ENCODE results near the gene PRAME. TPM values are rescaled to one million over a fixed set of nuclear protein-coding genes. Genes with fewer than 3 reads are reported as not detected.
"Not testable (repeated sequence)": the region's sequence is repeated elsewhere in the genome, so short reads cannot be mapped to it uniquely, and the experiment has no call there.

PRAME gene
- total RNA-seq, 1 experiment from 2014 or later: 17.1 TPM

DNA sequence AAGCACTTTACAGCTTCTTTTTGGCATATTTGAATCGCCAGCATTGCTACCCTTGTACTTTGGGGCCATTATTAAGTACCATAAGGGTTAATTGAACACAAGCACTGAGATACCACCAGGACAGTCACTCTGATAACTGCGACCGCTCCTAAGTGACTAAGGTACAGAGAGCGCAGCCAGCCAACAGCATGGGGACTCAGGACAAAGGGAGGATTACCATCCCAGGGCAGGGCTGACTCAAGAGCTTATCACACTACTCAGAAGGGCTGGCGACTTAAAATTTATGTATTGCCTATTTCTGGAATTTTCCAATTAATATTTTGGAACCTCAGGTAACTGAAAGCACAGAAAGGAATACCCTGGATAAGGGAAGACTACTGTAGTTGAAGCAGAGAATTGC, 39.5 kb downstream of the PRAME start:
- POLR2A ChIA-PET (ENCODE audit: unreplicated experiment): no interaction called here
- H3K79me2 ChIP-seq (ENCODE audit: low read length): no peaks in the 10 kb centered on the region
- no peaks in the 10 kb centered on the region for H3K9me2 ChIP-seq (replicated peaks; ENCODE audit: low read length)
- H3K4me3 ChIP-seq (ENCODE audit: low read length): no peak overlapping the region
- no peaks in the 10 kb centered on the region for H3F3A ChIP-seq (ENCODE audit: low read length, unreplicated experiment)
- H2AFZ ChIP-seq (ENCODE audit: low read length): no peak overlapping the region
- ATAC-seq (no peak), DNase-seq (no peak)
- H3K9me3 ChIP-seq (ENCODE audit: low read length): no peaks in the 10 kb centered on the region
- TF ChIP-seq EZH2 (IDR thresholded peaks at IDR 0.05; ENCODE audit: low read length, unreplicated experiment): no peak
- TF ChIP-seq EZH2phosphoT487 (IDR thresholded peaks at IDR 0.05; ENCODE audit: borderline replicate concordance, low read length): no peak
- no peak overlapping the region for H3K4me2 ChIP-seq (ENCODE audit: low read length)
- intact Hi-C loops (cut with micrococcal nuclease): no loop called here
- BruUV-seq (replicated peaks): no TSS peak
- H3K9ac ChIP-seq (ENCODE audit: low read length): no peak overlapping the region
- no peaks in the 10 kb centered on the region for H3K36me3 ChIP-seq (ENCODE audit: low read depth, low read length)
- no peak overlapping the region for H3K27ac ChIP-seq (ENCODE audit: low read length)
- H4K20me1 ChIP-seq (ENCODE audit: low read length): no peaks in the 10 kb centered on the region
- H3K4me1 ChIP-seq (ENCODE audit: insufficient read depth, low read length): no peaks in the 10 kb centered on the region
- CTCF ChIA-PET: no interaction called here
- peaks cover 8% of the 10 kb centered on the region; the same call in 1 of the 2 replicates for H3K27me3 ChIP-seq (ENCODE audit: low read length)

DNA sequence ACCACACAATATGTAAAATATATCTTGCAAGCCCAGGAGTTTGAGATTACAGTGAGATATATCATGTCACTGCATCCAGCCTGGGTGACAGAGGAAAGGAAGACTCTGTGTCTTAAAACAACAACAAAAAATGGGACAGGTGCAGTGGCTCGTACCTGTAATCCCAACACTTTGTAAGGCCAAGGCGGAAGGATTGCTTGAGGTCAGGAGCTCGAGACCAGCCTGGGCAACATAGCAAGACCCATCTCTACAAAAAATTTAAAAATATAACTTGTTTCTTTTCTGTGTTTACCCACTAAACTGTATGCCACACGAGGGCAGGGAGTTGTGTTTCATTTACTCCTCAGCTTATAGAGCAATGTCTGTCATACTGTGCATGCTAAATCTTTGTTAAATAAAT, 42.1 kb downstream of the PRAME start:
- H3K4me2 ChIP-seq (ENCODE audit: low read length): no peak overlapping the region
- no peak overlapping the region for H3K27ac ChIP-seq (ENCODE audit: low read length)
- no peak for TF ChIP-seq EZH2 (IDR thresholded peaks at IDR 0.05; ENCODE audit: low read length, unreplicated experiment)
- TF ChIP-seq, protein P1, sequence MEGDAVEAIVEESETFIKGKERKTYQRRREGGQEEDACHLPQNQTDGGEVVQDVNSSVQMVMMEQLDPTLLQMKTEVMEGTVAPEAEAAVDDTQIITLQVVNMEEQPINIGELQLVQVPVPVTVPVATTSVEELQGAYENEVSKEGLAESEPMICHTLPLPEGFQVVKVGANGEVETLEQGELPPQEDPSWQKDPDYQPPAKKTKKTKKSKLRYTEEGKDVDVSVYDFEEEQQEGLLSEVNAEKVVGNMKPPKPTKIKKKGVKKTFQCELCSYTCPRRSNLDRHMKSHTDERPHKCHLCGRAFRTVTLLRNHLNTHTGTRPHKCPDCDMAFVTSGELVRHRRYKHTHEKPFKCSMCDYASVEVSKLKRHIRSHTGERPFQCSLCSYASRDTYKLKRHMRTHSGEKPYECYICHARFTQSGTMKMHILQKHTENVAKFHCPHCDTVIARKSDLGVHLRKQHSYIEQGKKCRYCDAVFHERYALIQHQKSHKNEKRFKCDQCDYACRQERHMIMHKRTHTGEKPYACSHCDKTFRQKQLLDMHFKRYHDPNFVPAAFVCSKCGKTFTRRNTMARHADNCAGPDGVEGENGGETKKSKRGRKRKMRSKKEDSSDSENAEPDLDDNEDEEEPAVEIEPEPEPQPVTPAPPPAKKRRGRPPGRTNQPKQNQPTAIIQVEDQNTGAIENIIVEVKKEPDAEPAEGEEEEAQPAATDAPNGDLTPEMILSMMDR (conservative IDR thresholded peaks at IDR 0.05; ENCODE audit: low read depth, low read length): no peak
- intact Hi-C loops (cut with micrococcal nuclease): no loop called here
- H3K4me3 ChIP-seq (ENCODE audit: low read length): no peak overlapping the region
- POLR2A ChIA-PET (ENCODE audit: unreplicated experiment): no interaction called here
- no peaks in the 10 kb centered on the region for H3K79me2 ChIP-seq (ENCODE audit: low read length)
- H3K4me1 ChIP-seq (ENCODE audit: insufficient read depth, low read length): no peaks in the 10 kb centered on the region
- H3K36me3 ChIP-seq (ENCODE audit: low read depth, low read length): no peaks in the 10 kb centered on the region
- H4K20me1 ChIP-seq (ENCODE audit: low read length): no peaks in the 10 kb centered on the region
- peaks cover 10% of the 10 kb centered on the region; the same call in 1 of the 2 replicates for H3K27me3 ChIP-seq (ENCODE audit: low read length)
- DNase-seq (no peak), ATAC-seq (no peak)
- H2AFZ ChIP-seq (ENCODE audit: low read length): no peak overlapping the region
- no peaks in the 10 kb centered on the region for H3F3A ChIP-seq (ENCODE audit: low read length, unreplicated experiment)
- no peaks in the 10 kb centered on the region for H3K9me2 ChIP-seq (replicated peaks; ENCODE audit: low read length)
- no peak overlapping the region for H3K9ac ChIP-seq (ENCODE audit: low read length)
- CTCF ChIA-PET: no interaction called here
- no peaks in the 10 kb centered on the region for H3K9me3 ChIP-seq (ENCODE audit: low read length)
- no TSS peak for BruUV-seq (replicated peaks)

DNA sequence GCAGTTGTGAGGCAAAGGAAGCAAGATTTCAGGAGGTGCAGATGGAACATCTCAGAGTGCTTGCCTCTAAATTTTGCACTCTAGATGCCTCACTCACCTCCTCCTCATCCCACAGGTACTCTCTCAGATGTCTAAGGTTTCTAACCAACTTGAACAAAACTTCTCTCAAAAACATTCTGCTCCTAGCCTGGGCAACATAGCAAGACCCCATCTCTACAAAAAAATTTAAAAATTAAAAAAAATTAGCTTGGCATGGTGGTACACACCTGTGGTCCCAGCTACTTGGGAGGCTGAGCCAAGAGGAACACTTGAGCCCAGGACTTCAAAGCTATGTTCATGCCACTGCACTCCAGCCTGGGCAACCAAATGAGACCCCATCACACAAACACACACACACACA, 43.2 kb downstream of the PRAME start:
- POLR2A ChIA-PET (ENCODE audit: unreplicated experiment): no interaction called here
- Histone ChIP-seq H3K27ac (ENCODE audit: low read length) (no peak overlapping the region), H3K9me2 (replicated peaks; ENCODE audit: low read length) (no peaks in the 10 kb centered on the region), H3K79me2 (ENCODE audit: low read length) (no peaks in the 10 kb centered on the region), H3K4me2 (ENCODE audit: low read length) (no peak overlapping the region), H4K20me1 (ENCODE audit: low read length) (no peaks in the 10 kb centered on the region), H3K27me3 (ENCODE audit: low read length) (peaks cover 10% of the 10 kb centered on the region; the same call in 1 of the 2 replicates), H3K36me3 (ENCODE audit: low read depth, low read length) (no peaks in the 10 kb centered on the region), H3K4me1 (ENCODE audit: insufficient read depth, low read length) (no peaks in the 10 kb centered on the region), H3K9ac (ENCODE audit: low read length) (no peak overlapping the region), H3K9me3 (ENCODE audit: low read length) (no peaks in the 10 kb centered on the region), H3K4me3 (ENCODE audit: low read length) (no peak overlapping the region), H3F3A (ENCODE audit: low read length, unreplicated experiment) (no peaks in the 10 kb centered on the region), H2AFZ (ENCODE audit: low read length) (no peak overlapping the region)
- TF ChIP-seq, protein P1 (conservative IDR thresholded peaks at IDR 0.05; ENCODE audit: low read depth, low read length): no peak
- no peak for DNase-seq
- CTCF ChIA-PET: no interaction called here
- intact Hi-C loops (cut with micrococcal nuclease): no loop called here
- no TSS peak for BruUV-seq (replicated peaks)
- ATAC-seq: no peak

DNA sequence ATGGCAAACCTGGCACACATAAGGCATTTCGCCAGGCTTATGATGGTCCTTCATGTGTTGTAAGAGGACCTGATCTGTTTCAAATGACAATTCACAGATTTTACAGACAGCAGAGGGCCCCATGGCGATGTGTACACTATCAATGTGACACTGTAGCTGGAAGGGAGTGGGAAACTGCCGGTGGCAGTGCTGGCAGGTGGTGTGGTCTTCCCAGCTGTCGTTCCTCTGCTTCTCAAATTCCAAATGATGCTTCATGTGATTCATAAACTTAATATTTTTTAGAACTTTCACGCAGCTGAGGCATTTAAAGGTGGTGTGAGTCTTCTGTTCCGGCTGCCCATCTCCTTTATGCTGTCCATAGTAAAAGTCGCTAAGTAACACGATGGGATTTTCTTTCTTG, 44.6 kb downstream of the PRAME start:
- BruUV-seq (replicated peaks); DNase-seq; H3K9me3 ChIP-seq (ENCODE audit: low read length); H3K79me2 ChIP-seq (ENCODE audit: low read length); H3F3A ChIP-seq (ENCODE audit: low read length, unreplicated experiment); H4K20me1 ChIP-seq (ENCODE audit: low read length); intact Hi-C loops (cut with micrococcal nuclease); H3K9ac ChIP-seq (ENCODE audit: low read length); H3K4me2 ChIP-seq (ENCODE audit: low read length); H3K36me3 ChIP-seq (ENCODE audit: low read depth, low read length); CTCF ChIA-PET; H2AFZ ChIP-seq (ENCODE audit: low read length); H3K4me1 ChIP-seq (ENCODE audit: insufficient read depth, low read length); ATAC-seq; H3K27me3 ChIP-seq (ENCODE audit: low read length); POLR2A ChIA-PET (ENCODE audit: unreplicated experiment); H3K9me2 ChIP-seq (replicated peaks; ENCODE audit: low read length); H3K4me3 ChIP-seq (ENCODE audit: low read length); H3K27ac ChIP-seq (ENCODE audit: low read length): not testable (repeated sequence)
